Endometrium (tissue), 2 donors: ENCODE results near the gene ABCB11.
"Not testable (repeated sequence)": the region's sequence is repeated elsewhere in the genome, so short reads cannot be mapped to it uniquely, and the experiment has no call there.

Source experiments
- FAIRE-seq: peaks from 2 replicates; lab custom pipeline; 2012; peaks lifted over from hg19 to GRCh38; lab: Jason Lieb, UNC
- donor health status: control.
- donor health status: control.

The ABCB11 gene

GRCh38 chr2:169042856-169043255 is 11.7 kb upstream of the ABCB11 start:
- FAIRE-seq, result no peak

- FAIRE-seq, result no peak
Measured at GRCh38 chr2:169041594-169041993, 10.5 kb upstream of the ABCB11 start.

- FAIRE-seq, result no peak
Measured at GRCh38 chr2:169039702-169040101, 8.6 kb upstream of the ABCB11 start.

- FAIRE-seq, result no peak
Measured at GRCh38 chr2:169038338-169038757, 7.2 kb upstream of the ABCB11 start.

GRCh38 chr2:169036736-169037440 is 5.8 kb upstream of the ABCB11 start:
- no peak for FAIRE-seq

GRCh38 chr2:169035887-169036286 is 4.8 kb upstream of the ABCB11 start:
- FAIRE-seq, result no peak

- FAIRE-seq, result no peak
Measured at GRCh38 chr2:169034984-169035544, 3.9 kb upstream of the ABCB11 start.

- no peak for FAIRE-seq
Measured at GRCh38 chr2:169034256-169034655, 3.1 kb upstream of the ABCB11 start.

GRCh38 chr2:169029341-169029740 is 1.8 kb downstream of the ABCB11 start:
- FAIRE-seq, result no peak

GRCh38 chr2:169027234-169027633 is 3.9 kb downstream of the ABCB11 start:
- FAIRE-seq, result no peak

GRCh38 chr2:169026056-169026455 is 5.1 kb downstream of the ABCB11 start:
- no peak for FAIRE-seq

GRCh38 chr2:169023161-169023560 is 8.0 kb downstream of the ABCB11 start:
- no peak for FAIRE-seq

GRCh38 chr2:169018390-169018789 is 12.7 kb downstream of the ABCB11 start:
- FAIRE-seq, result no peak

GRCh38 chr2:169015943-169016342 is 15.2 kb downstream of the ABCB11 start:
- no peak for FAIRE-seq

GRCh38 chr2:169014780-169015179 is 16.3 kb downstream of the ABCB11 start:
- no peak for FAIRE-seq

- no peak for FAIRE-seq
Measured at GRCh38 chr2:169013628-169014026, 17.5 kb downstream of the ABCB11 start.

- FAIRE-seq, result no peak
Measured at GRCh38 chr2:169012812-169013627, 18.1 kb downstream of the ABCB11 start.

GRCh38 chr2:169012191-169012792 is 18.8 kb downstream of the ABCB11 start:
- not testable (repeated sequence) for FAIRE-seq

GRCh38 chr2:169011698-169012097 is 19.4 kb downstream of the ABCB11 start:
- FAIRE-seq, result no peak

- FAIRE-seq, result no peak
Measured at GRCh38 chr2:169010633-169011460, 20.3 kb downstream of the ABCB11 start.

GRCh38 chr2:169009865-169010579 is 21.1 kb downstream of the ABCB11 start:
- no peak for FAIRE-seq
